Spinal cord (tissue), 10 donors: ENCODE data around the gene WDR27. TPM values are rescaled to one million over a fixed set of nuclear protein-coding genes. Genes with fewer than 3 reads are reported as not detected.

ENCODE experiments used
- DNase-seq, 6 donors: peaks; one replicate each; pipeline versions ENCODE4 v3.0.0 to v3.0.0-alpha.2; 2013 to 2015; ENCODE audit warnings: low spot score in 6 of 6, low read depth in 4 of 6
- H3K27ac ChIP-seq: one replicate; pipeline ENCODE4 v1.5.1; 2013; ENCODE audit warnings: low read depth, low read length, control low read depth
- H3K27me3 ChIP-seq: one replicate; pipeline ENCODE4 v1.6.1; 2013; ENCODE audit warnings: low read length; ENCODE audit not compliant: control insufficient read depth, insufficient read depth
- H3K36me3 ChIP-seq: one replicate; pipeline ENCODE4 v1.6.1; 2013; ENCODE audit warnings: low read length; ENCODE audit not compliant: control insufficient read depth, insufficient read depth
- H3K4me1 ChIP-seq: one replicate; pipeline ENCODE4 v1.6.1; 2013; ENCODE audit warnings: low read length; ENCODE audit not compliant: control insufficient read depth, insufficient read depth
- H3K4me3 ChIP-seq: one replicate; pipeline ENCODE4 v1.5.1; 2013; ENCODE audit warnings: low read depth, low read length, control low read depth
- H3K9me3 ChIP-seq: one replicate; pipeline ENCODE4 v1.6.1; 2013; ENCODE audit warnings: low read length; ENCODE audit not compliant: control insufficient read depth, insufficient read depth
- WGBS: methylation state at CpG from one replicate; pipeline ENCODE4 v1.1.5; 2013; ENCODE audit warnings: missing lambda C conversion rate; ENCODE audit not compliant: insufficient coverage; 5-methylcytosine and 5-hydroxymethylcytosine counted together
- polyA plus RNA-seq, 2 donors: library from polyadenylated mRNA; unstranded; fragments of 120-200 nt; gene quantifications; one replicate each; pipeline ENCODE4 v1.2.1, GENCODE V29; 2013; ENCODE audit not compliant: insufficient read length in 2 of 2
- total RNA-seq, 2 donors: library from RNA; depleted of rRNA in 1 of 2; stranded (reverse); fragments of 120-200 nt in 1 of 2; fragments of >200 nt in 1 of 2; gene quantifications; one replicate each; pipeline versions ENCODE4 v1.2.3 to v1.2.4, GENCODE V29; 2013 to 2014
- donor health status: healthy.

The WDR27 gene
- total and polyA plus RNA-seq, 4 donors, result 29.5 to 69.3 (median 49.1) TPM

DNA sequence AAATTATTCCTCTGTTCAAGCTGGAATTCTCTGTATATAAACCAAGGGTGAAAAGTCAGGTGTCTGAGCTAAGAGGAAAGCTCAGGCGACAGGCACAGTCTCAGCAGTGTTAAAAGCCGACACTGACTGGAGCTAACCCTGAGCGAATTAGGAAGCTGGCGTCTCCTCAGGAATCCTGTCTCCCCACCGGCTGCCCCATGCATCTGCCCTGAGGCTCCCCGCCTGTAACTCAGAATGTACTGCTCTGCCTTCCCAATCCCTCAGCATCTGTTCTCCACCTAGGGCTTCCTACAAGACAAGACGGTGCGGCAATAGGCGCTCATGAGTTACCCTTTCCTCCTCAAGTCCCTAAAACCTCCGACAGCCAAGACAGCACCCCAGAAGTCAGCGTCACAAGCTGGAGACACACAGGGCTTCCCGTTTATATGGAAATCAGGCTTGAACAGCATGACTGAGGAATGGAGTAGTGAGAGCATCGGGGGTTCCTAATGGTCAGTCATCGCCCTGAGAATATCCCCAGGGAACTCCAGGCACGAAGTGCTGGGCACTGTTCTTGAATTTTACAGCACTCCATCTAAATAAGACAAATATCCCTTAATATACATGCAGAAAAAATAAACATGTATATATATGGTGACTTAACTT lies 33.5 kb downstream of the WDR27 start:
- Histone ChIP-seq H3K27ac (no peak overlapping the region), H3K4me3 (no peak overlapping the region), H3K36me3 (peaks cover 49% of the 10 kb centered on the region), H3K27me3 (no peaks in the 10 kb centered on the region), H3K4me1 (no peaks in the 10 kb centered on the region), H3K9me3 (no peaks in the 10 kb centered on the region)
- DNase-seq, result no peak
- WGBS, result 71% methylated on average over 10 of the region's 15 CpGs

DNA sequence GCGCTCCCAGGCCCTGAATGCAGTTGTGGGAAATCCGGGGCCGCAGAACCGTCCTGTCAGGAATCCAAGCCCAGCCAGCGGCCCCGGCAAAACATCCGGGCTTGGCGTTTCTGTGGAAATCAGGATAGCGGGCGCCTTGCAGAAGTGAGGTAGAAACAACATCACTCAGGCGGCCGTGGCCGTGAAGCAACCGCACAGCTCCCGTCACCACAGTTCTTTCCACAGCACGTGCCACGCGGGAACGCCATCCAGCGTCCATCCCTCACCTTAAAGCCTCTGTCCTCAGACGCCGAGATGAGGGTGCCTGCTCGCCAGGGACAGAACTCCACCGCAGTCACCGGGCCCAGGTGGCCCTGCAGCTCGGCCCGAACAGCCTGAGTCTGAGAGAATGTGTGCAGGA lies 34.1 kb downstream of the WDR27 start:
- Histone ChIP-seq H3K9me3 (no peaks in the 10 kb centered on the region), H3K4me3 (no peak overlapping the region), H3K4me1 (no peaks in the 10 kb centered on the region), H3K27me3 (no peaks in the 10 kb centered on the region), H3K27ac (no peak overlapping the region), H3K36me3 (peaks cover 52% of the 10 kb centered on the region)
- no peak for DNase-seq
- WGBS, result 95% methylated on average over 25 of the region's 27 CpGs

DNA sequence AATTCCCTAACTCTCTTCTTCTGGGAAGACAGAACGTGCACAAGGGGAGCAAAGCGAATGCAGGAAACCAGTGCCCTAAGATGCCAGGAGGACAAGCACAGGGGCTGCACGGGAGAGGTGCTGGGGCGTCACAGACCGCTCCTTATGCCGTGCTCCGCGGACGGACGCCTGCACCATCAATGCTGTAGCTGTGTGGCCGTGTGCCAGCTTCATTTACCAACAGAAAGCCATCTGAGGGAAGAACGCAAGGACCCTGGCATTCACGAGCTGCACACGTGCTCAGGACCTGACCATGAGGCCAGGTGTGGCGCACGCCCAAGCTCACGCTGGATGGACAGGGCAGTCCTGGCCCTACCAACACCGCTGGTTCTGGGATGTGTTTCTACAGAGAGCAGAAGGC lies 35.4 kb downstream of the WDR27 start:
- Histone ChIP-seq H3K36me3 (peaks cover 46% of the 10 kb centered on the region), H3K27me3 (no peaks in the 10 kb centered on the region), H3K4me1 (no peaks in the 10 kb centered on the region), H3K4me3 (no peak overlapping the region), H3K9me3 (no peaks in the 10 kb centered on the region), H3K27ac (no peak overlapping the region)
- no peak for DNase-seq
- 82% methylated on average over 18 of the region's 18 CpGs for WGBS

DNA sequence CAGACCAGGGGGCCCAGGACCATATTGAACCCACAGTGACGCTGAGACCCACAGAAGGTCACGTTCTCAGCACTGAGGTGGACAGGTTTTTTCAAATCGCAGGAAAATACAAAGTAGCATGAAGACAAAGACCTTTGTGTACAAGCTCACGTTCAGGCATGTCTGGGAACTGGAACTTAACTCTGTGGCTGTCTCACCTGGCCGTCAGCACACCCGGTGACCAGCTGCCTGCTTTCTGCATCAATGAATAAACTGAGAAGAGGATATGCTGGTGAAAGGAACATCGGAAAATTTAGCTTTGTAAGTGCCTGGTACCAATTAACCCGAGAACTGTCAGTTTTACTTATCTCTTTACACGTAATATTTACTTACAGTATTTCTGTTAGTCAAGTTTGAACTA lies 36.5 kb downstream of the WDR27 start:
- WGBS, result 90% methylated on average over 5 of the region's 9 CpGs
- no peak overlapping the region for H3K27ac ChIP-seq
- H3K4me1 ChIP-seq, result no peaks in the 10 kb centered on the region
- no peaks in the 10 kb centered on the region for H3K9me3 ChIP-seq
- H3K27me3 ChIP-seq, result no peaks in the 10 kb centered on the region
- no peak for DNase-seq
- no peak overlapping the region for H3K4me3 ChIP-seq
- H3K36me3 ChIP-seq, result peaks cover 52% of the 10 kb centered on the region

DNA sequence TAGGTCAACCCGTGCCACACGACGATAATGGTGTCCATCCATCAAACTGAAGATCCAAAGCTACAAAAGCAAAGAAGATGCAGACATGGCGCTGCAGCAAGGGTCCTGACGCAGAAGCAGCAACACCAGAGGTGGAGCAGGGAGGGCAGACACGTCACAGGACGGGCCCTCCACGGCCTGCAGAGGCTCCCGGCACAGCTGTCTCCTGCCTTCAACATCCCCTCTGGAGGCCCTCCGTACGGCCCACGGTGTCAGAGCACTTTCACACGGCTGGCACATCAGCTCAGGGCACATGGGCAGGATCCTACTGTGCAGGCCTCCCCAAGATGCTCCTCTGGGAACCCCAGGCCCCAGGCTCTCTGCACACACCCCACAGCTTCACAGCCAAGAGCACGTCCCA lies 37.6 kb downstream of the WDR27 start:
- Histone ChIP-seq H3K4me3 (no peak overlapping the region), H3K9me3 (no peaks in the 10 kb centered on the region), H3K27ac (no peak overlapping the region), H3K4me1 (no peaks in the 10 kb centered on the region), H3K36me3 (peaks cover 63% of the 10 kb centered on the region), H3K27me3 (no peaks in the 10 kb centered on the region)
- WGBS, result 94% methylated on average over 14 of the region's 14 CpGs
- no peak for DNase-seq

DNA sequence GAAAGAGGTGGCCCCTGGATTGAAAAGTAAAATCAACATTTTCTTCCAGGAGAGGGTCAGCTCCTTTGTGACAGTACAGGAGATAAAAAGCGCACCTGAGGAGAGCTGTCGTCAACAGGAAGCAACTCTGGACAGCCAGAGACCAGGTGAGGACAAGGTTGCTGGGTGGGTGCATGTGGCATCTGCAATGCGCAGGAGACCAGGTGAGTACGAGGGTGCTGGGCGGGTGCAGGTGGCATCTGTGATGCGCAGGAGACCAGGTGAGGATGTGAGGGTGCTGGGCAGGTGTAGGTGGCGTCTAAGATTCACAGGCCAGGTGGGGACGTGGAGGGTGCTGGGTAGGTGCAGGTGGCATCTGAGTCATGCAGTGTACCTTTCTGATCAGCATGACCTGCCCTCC lies 38.4 kb downstream of the WDR27 start:
- Histone ChIP-seq H3K4me3 (no peak overlapping the region), H3K4me1 (no peaks in the 10 kb centered on the region), H3K36me3 (peaks cover 71% of the 10 kb centered on the region), H3K27ac (no peak overlapping the region), H3K27me3 (no peaks in the 10 kb centered on the region), H3K9me3 (no peaks in the 10 kb centered on the region)
- DNase-seq, result no peak
- WGBS, result 84% methylated on average over 8 of the region's 8 CpGs

DNA sequence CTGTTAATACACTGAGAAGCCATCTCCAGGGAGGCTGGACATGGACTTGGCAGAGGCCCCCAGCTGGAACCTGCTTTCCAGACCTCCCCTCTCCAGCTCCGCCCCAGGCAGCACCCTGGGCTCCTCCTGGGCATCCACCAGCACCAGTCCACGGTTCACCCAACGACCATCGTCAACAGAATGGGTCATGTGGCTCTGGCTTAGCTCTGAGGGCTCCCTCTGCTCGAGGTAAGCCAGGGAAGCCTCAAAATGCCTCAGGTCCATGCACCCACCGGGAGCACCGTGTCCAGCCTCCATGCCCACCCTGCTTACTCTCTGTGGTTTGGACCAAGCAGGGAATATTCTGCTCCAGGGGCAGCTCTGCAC lies 40.5 kb downstream of the WDR27 start:
- peaks cover 71% of the 10 kb centered on the region for H3K36me3 ChIP-seq
- no peak for DNase-seq
- 97% methylated on average over 7 of the region's 7 CpGs for WGBS
- H3K9me3 ChIP-seq, result no peaks in the 10 kb centered on the region
- H3K4me1 ChIP-seq, result peaks cover 8% of the 10 kb centered on the region
- H3K27ac ChIP-seq, result no peak overlapping the region
- no peaks in the 10 kb centered on the region for H3K27me3 ChIP-seq
- no peak overlapping the region for H3K4me3 ChIP-seq

DNA sequence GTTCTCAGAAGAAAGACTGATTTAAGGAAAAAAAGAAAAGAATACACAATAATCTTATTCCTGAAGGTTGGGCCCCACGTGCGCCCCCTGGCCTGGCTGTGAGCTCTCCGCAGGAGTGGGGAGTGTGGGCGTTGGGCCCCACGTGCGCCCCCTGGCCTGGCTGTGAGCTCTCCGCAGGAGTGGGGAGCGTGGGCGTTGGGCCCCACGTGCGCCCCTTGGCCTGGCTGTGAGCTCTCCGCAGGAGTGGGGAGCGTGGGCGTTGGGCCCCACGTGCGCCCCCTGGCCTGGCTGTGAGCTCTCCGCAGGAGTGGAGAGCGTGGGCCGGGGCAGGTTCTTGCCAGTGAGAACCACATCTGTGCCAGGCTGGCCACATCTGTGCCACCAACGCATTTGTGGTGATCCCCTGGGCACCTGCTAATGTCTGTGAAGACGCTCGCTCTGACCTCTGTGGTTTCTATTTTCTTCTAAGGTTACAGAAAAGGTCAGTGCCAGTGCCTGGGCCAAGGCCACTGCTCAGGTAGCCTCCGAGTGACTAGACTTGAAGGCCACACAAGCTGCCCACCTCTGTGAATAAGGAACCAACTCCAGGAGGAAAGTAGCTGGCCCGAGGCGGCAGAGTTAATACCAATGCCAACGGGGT lies 41.0 kb downstream of the WDR27 start:
- DNase-seq, result no peak
- H3K27ac ChIP-seq, result no peak overlapping the region
- H3K36me3 ChIP-seq, result peaks cover 73% of the 10 kb centered on the region
- H3K27me3 ChIP-seq, result no peaks in the 10 kb centered on the region
- no peak overlapping the region for H3K4me3 ChIP-seq
- no peaks in the 10 kb centered on the region for H3K9me3 ChIP-seq
- peaks cover 12% of the 10 kb centered on the region for H3K4me1 ChIP-seq
- WGBS, result 95% methylated on average over 26 of the region's 26 CpGs

DNA sequence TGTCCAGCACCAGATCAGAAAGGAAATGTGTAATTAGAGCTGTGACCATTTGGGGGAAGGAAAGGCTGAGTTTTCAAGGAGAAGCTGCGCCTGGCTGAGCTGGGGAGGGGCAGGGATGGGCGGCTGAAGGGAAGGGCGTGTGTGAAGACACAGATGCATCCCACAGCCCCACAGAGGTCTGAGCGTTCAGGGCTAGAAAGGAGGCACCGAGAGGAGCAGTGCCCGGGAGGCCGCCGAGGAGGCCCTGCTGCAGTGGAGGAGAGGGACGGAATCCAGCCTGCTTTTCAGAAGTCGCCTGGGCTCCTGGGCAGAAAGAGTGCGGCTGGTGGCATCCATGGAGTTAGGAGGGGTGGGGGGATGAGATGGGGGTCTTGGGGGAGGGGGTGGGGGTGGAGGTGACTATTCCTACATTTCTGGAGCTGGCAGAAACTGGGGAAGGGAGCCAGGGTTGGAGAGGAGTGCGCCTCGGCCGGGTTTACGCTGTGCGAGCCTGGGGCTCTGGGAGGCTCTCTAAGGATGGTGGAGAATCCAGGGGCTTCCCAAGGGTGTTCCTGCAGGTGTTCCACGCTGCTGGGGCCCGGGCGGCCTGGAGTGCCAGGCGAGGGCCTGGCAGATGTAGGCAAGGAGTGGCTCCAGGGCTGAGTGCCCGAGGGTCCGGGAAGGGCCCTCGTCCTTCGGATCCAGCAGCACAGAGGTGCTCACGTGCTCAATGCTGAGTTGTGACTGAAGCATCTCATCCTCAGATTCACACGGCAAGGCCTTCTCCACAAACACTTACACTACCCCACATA lies 41.8 kb downstream of the WDR27 start:
- Histone ChIP-seq H3K27me3 (no peaks in the 10 kb centered on the region), H3K4me1 (peaks cover 20% of the 10 kb centered on the region), H3K4me3 (no peak overlapping the region), H3K27ac (no peak overlapping the region), H3K36me3 (peaks cover 67% of the 10 kb centered on the region), H3K9me3 (no peaks in the 10 kb centered on the region)
- WGBS, result 94% methylated on average over 21 of the region's 26 CpGs
- DNase-seq, result no peak

DNA sequence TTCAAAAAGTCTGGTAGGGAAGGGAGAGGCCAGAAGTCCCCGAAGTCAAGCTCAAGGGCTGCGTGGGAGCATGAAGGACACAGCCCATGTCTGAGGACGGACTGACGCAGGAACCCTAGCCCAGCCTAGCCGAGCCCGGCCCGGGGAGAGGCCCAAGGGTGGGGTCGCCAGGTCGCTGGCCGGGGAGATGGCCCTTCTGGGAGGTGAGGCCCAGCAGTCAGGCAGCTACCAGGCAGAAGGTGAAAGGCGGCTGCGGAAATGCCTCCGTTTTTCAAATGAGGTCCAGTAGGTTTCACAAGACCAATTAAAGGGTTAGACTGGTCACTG lies 44.6 kb downstream of the WDR27 start:
- Histone ChIP-seq H3K9me3 (no peaks in the 10 kb centered on the region), H3K27ac (no peak overlapping the region), H3K36me3 (peaks cover 54% of the 10 kb centered on the region), H3K27me3 (no peaks in the 10 kb centered on the region), H3K4me3 (no peak overlapping the region), H3K4me1 (peaks cover 23% of the 10 kb centered on the region)
- 88% methylated on average over 13 of the region's 13 CpGs for WGBS
- no peak for DNase-seq
